B cell (primary cell): ENCODE data around the gene SLC2A5.

Source experiments
- CTCF ChIP-seq: fragments of 200-600 bp; IDR thresholded peaks from one replicate; pipeline ENCODE4 v1.8.0; 2022; ENCODE audit warnings: antibody characterized with exemption, mild to moderate bottlenecking
- EZH2 ChIP-seq: IDR thresholded peaks from 2 replicates; pipeline ENCODE4 v1.6.1; 2012; ENCODE audit warnings: borderline replicate concordance, low read depth, mild to moderate bottlenecking, moderate library complexity, low read length; ENCODE audit not compliant: insufficient read depth, poor library complexity, severe bottlenecking

DNA sequence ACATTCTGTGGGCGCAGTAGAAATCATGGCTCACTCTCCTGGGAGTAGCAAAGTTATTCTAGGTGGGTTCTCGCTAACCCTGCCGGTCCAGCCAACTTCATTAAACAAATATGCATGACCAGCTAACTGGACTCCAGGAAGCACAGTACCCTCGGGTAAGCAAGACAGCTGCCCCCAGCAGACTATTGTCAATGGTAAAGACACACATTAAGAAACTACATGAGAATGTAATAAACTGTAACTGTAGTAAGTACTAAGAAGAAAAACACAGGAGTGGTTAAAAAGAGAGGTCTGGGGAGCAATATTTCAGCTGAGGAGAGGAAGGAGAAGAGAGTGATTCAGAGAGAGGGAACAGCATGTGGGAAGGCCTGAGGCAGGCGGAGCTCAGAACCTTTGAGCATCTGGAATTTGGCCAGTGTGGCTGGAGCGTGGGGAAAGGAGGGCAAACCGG lies 7.4 kb downstream of the SLC2A5 start:
- no peak for TF ChIP-seq CTCF
- no peak for TF ChIP-seq EZH2
